BJ (cell line): ENCODE data around the gene NTNG1. TPM values are rescaled to one million over a fixed set of nuclear protein-coding genes. Genes with fewer than 3 reads are reported as not detected.
A peak's percentile ranks its signal among the peaks of the same experiment; 100 is the strongest.
"Not testable (repeated sequence)": the region's sequence is repeated elsewhere in the genome, so short reads cannot be mapped to it uniquely, and the experiment has no call there.

Source experiments
- CTCF ChIA-PET: fragments of 350-600 bp; formaldehyde crosslinking; extraction: SDS; loops from one replicate; lab custom pipeline; 2021; ENCODE audit warnings: antibody characterized with exemption, inconsistent platforms; lab: Yijun Ruan, JAX
- POLR2A ChIA-PET: fragments of 300-600 bp; sonication (Branson Sonifier 250); formaldehyde crosslinking; extraction: SDS; loops from one replicate; lab custom pipeline; 2021; ENCODE audit warnings: antibody characterized with exemption; lab: Charles Lee
- DNase-seq: peaks from one replicate; pipeline ENCODE4 v3.0.0-alpha.2; 2011; ENCODE audit warnings: low read depth
- H3K27me3 ChIP-seq: 2 replicates; pipeline ENCODE4 v1.6.0; 2011; ENCODE audit warnings: low read length; ENCODE audit not compliant: control insufficient read depth, insufficient read depth
- H3K36me3 ChIP-seq: 2 replicates; pipeline ENCODE4 v1.5.1; 2011; ENCODE audit warnings: low read length; ENCODE audit not compliant: control insufficient read depth, insufficient read depth
- H3K4me3 ChIP-seq: 2 replicates; pipeline ENCODE4 v1.5.1; 2011; ENCODE audit warnings: low read depth, mild to moderate bottlenecking, control low read depth, low read length
- CTCF ChIP-seq: IDR thresholded peaks from 2 replicates; pipeline ENCODE4 v1.5.1; 2011; ENCODE audit warnings: low read depth, mild to moderate bottlenecking, control low read depth, inconsistent platforms, low read length, moderate library complexity; ENCODE audit not compliant: insufficient read depth
- polyA plus RNA-seq: library from polyadenylated mRNA; depleted of rRNA; stranded (reverse); fragments of >200 nt; gene quantifications from 2 replicates; pipeline ENCODE4 v1.2.3, GENCODE V29; 2011

Gene NTNG1
- polyA plus RNA-seq, 1 experiment: 3.3 TPM

DNA sequence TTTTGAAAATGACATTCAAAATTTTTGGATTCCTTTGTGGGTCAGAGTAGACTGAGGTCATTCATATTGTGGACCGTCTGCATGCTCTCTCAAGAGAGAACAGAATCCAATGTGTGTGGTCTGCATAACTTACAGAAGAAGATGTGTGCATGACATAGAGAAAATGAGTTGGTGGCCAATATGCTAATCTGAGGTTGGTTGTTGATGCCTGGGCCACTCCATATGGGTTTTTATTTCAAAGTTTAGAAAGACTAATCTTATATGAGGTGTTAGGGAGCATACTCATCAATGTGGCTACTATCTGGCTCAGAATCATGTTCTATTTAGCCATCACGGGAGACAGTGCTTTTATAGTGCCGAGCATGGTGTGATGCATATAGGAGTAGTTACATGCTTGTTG is 18.2 kb downstream of the NTNG1 start:
- Histone ChIP-seq H3K27me3 (no peaks in the 10 kb centered on the region), H3K36me3 (no peaks in the 10 kb centered on the region), H3K4me3 (no peak overlapping the region)
- TF ChIP-seq CTCF: no peak
- ChIA-PET POLR2A (no interaction called here), CTCF (no interaction called here)
- no peak for DNase-seq

GRCh38 chr1:107162745-107163144 is 21.9 kb downstream of the NTNG1 start:
- no peak overlapping the region for H3K4me3 ChIP-seq
- ChIA-PET CTCF (interaction anchor here (1.2 kb wide), 1 partner anchor 20 kb away, joined by 4 read pairs; no protein-coding TSS in a partner anchor), POLR2A (no interaction called here)
- no peak for TF ChIP-seq CTCF
- no peak for DNase-seq
- H3K27me3 ChIP-seq: no peaks in the 10 kb centered on the region
- no peaks in the 10 kb centered on the region for H3K36me3 ChIP-seq

GRCh38 chr1:107164901-107165300 is 24.1 kb downstream of the NTNG1 start:
- POLR2A ChIA-PET, H3K4me3 ChIP-seq, H3K27me3 ChIP-seq, DNase-seq, H3K36me3 ChIP-seq: not testable (repeated sequence)
- CTCF ChIA-PET: interaction anchor here (0.5 kb wide), 1 partner anchor 105 kb away, joined by 3 read pairs; no protein-coding TSS in a partner anchor

GRCh38 chr1:107169615-107170014 is 28.8 kb downstream of the NTNG1 start:
- no peaks in the 10 kb centered on the region for H3K27me3 ChIP-seq
- ChIA-PET POLR2A (no interaction called here), CTCF (no interaction called here)
- no peak for DNase-seq
- no peak overlapping the region for H3K4me3 ChIP-seq
- no peaks in the 10 kb centered on the region for H3K36me3 ChIP-seq
- TF ChIP-seq CTCF: no peak

- TF ChIP-seq CTCF: no peak
- Histone ChIP-seq H3K36me3 (no peaks in the 10 kb centered on the region), H3K27me3 (no peaks in the 10 kb centered on the region), H3K4me3 (no peak overlapping the region)
- ChIA-PET CTCF (no interaction called here), POLR2A (no interaction called here)
- DNase-seq: no peak
Observed at GRCh38 chr1:107171333-107171732, 30.5 kb downstream of the NTNG1 start.

- no peak for TF ChIP-seq CTCF
- ChIA-PET POLR2A (no interaction called here), CTCF (no interaction called here)
- Histone ChIP-seq H3K4me3 (no peak overlapping the region), H3K36me3 (no peaks in the 10 kb centered on the region), H3K27me3 (no peaks in the 10 kb centered on the region)
- DNase-seq: peak; percentile 32
Observed at GRCh38 chr1:107172450-107173170, 31.8 kb downstream of the NTNG1 start.
